ENCODE results near the gene ELK3.

DNA sequence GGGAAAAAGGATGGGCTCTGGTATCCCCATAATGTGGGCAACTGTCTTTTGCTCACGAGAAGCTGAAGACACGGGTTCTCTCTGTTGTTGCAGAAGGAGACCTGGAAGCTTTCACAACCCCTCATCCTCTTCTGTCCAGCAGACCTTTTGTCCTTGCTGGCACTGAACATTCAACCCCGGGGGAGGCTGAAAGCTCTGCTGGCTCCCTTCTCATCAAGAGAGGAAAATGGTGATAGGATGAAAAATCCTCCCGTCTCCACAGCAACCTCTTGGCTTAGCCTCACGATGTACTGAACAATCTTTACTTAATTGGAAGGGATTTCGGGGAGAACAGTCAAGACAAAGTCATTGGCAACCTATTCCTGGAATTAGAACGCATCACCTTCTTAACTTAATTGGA, 39.0 kb downstream of the ELK3 start:
- TF ChIP-seq TAF1 (IDR thresholded peaks at IDR 0.05; ENCODE audit: borderline replicate concordance, low read depth, low read length) (no peak), POLR2A (IDR thresholded peaks at IDR 0.05; ENCODE audit: low read depth, low read length) (no peak), POLR2AphosphoS5 (IDR thresholded peaks at IDR 0.05; ENCODE audit: low read depth, low read length) (no peak)
